ENCODE measurements around the gene FKBP11.

The FKBP11 gene

GRCh38 chr12:48972952-48973483, 47.7 kb upstream of the FKBP11 start:
- H3F3A ChIP-seq (ENCODE audit: control insufficient read depth, insufficient read depth): no peaks in the 10 kb centered on the region
- no peak overlapping the region for H3K27ac ChIP-seq (ENCODE audit: low read depth, low read length)
- no peak for TF ChIP-seq EZH2phosphoT487 (IDR thresholded peaks at IDR 0.05; ENCODE audit: borderline replicate concordance, low read length)
- TF ChIP-seq CTCF (IDR thresholded peaks at IDR 0.05; ENCODE audit: low read depth, low read length, poor library complexity, severe bottlenecking): no peak
- no peaks in the 10 kb centered on the region; the same call in 1 of the 2 replicates for H4K20me1 ChIP-seq (ENCODE audit: control insufficient read depth, insufficient read depth, low read depth, low read length)
- H3K4me1 ChIP-seq (ENCODE audit: control insufficient read depth, low read length): peaks cover 28% of the 10 kb centered on the region
- H3K9me3 ChIP-seq (ENCODE audit: control insufficient read depth, insufficient read depth, low read length): no peaks in the 10 kb centered on the region
- no peaks in the 10 kb centered on the region for H3K36me3 ChIP-seq (ENCODE audit: control insufficient read depth, low read length)
- H3K4me2 ChIP-seq (ENCODE audit: low read length): no peak overlapping the region
- no peaks in the 10 kb centered on the region for H3K79me2 ChIP-seq (ENCODE audit: control insufficient read depth, low read length)
- no peaks in the 10 kb centered on the region for H3K9me2 ChIP-seq (replicated peaks; ENCODE audit: control insufficient read depth, low read length)
- H3K27me3 ChIP-seq (ENCODE audit: control insufficient read depth, low read length): peaks cover 73% of the 10 kb centered on the region
- no peak overlapping the region for H3K4me3 ChIP-seq (ENCODE audit: low read length)

- no peak overlapping the region for H3K27ac ChIP-seq (ENCODE audit: low read depth, low read length)
- H4K20me1 ChIP-seq (ENCODE audit: control insufficient read depth, insufficient read depth, low read depth, low read length): no peaks in the 10 kb centered on the region; the same call in 1 of the 2 replicates
- no peaks in the 10 kb centered on the region for H3K9me3 ChIP-seq (ENCODE audit: control insufficient read depth, insufficient read depth, low read length)
- no peak overlapping the region for H3K4me3 ChIP-seq (ENCODE audit: low read length)
- H3F3A ChIP-seq (ENCODE audit: control insufficient read depth, insufficient read depth): no peaks in the 10 kb centered on the region
- H3K4me1 ChIP-seq (ENCODE audit: control insufficient read depth, low read length): peaks cover 23% of the 10 kb centered on the region
- H3K36me3 ChIP-seq (ENCODE audit: control insufficient read depth, low read length): no peaks in the 10 kb centered on the region
- H3K79me2 ChIP-seq (ENCODE audit: control insufficient read depth, low read length): no peaks in the 10 kb centered on the region
- H3K4me2 ChIP-seq (ENCODE audit: low read length): no peak overlapping the region; the same call in 1 of the 2 replicates
- no peak; the same call in 1 of the 2 replicates for TF ChIP-seq EZH2phosphoT487 (IDR thresholded peaks at IDR 0.05; ENCODE audit: borderline replicate concordance, low read length)
- no peak for TF ChIP-seq CTCF (IDR thresholded peaks at IDR 0.05; ENCODE audit: low read depth, low read length, poor library complexity, severe bottlenecking)
- peaks cover 68% of the 10 kb centered on the region for H3K27me3 ChIP-seq (ENCODE audit: control insufficient read depth, low read length)
- no peaks in the 10 kb centered on the region for H3K9me2 ChIP-seq (replicated peaks; ENCODE audit: control insufficient read depth, low read length)
These were observed 47.1 kb upstream of the FKBP11 start for GRCh38 chr12:48972213-48972951.

- Histone ChIP-seq H3K79me2 (ENCODE audit: control insufficient read depth, low read length) (no peaks in the 10 kb centered on the region), H3K4me3 (ENCODE audit: low read length) (peak overlapping the region; percentile 66), H3F3A (ENCODE audit: control insufficient read depth, insufficient read depth) (no peaks in the 10 kb centered on the region; the same call in 1 of the 2 replicates), H3K27me3 (ENCODE audit: control insufficient read depth, low read length) (peaks cover 60% of the 10 kb centered on the region), H3K9me2 (replicated peaks; ENCODE audit: control insufficient read depth, low read length) (no peaks in the 10 kb centered on the region), H4K20me1 (ENCODE audit: control insufficient read depth, insufficient read depth, low read depth, low read length) (no peaks in the 10 kb centered on the region; the same call in 1 of the 2 replicates), H3K27ac (ENCODE audit: low read depth, low read length) (no peak overlapping the region), H3K36me3 (ENCODE audit: control insufficient read depth, low read length) (no peaks in the 10 kb centered on the region), H3K4me1 (ENCODE audit: control insufficient read depth, low read length) (peaks cover 35% of the 10 kb centered on the region), H3K9me3 (ENCODE audit: control insufficient read depth, insufficient read depth, low read length) (no peaks in the 10 kb centered on the region), H3K4me2 (ENCODE audit: low read length) (peak overlapping the region; percentile 76)
- TF ChIP-seq EZH2phosphoT487 (IDR thresholded peaks at IDR 0.05; ENCODE audit: borderline replicate concordance, low read length): no peak
- no peak for TF ChIP-seq CTCF (IDR thresholded peaks at IDR 0.05; ENCODE audit: low read depth, low read length, poor library complexity, severe bottlenecking)
These were observed 45.5 kb upstream of the FKBP11 start for GRCh38 chr12:48970702-48971334.

All from DOHH2 (cell line).